BLaER1 treated with 17β-estradiol and CSF1 and Interleukin-3, amounts not matched to agents 10 nM and 100 nM (cell line): ENCODE results near the gene HYAL2.
"Not testable (repeated sequence)": the region's sequence is repeated elsewhere in the genome, so short reads cannot be mapped to it uniquely, and the experiment has no call there.

Experiments used
- H3K27ac ChIP-seq, 11 experiments: shearing (Covaris generic); formaldehyde crosslinking; 2 replicates each; pipeline ENCODE4 v1.8.1; 2022
- H3K27me3 ChIP-seq, 11 experiments: shearing (Covaris generic); formaldehyde crosslinking; 2 replicates each; pipeline ENCODE4 v1.8.1; 2022
- H3K36me3 ChIP-seq, 11 experiments: shearing (Covaris generic); formaldehyde crosslinking; 2 replicates each; pipeline ENCODE4 v1.8.1; 2022
- H3K4me1 ChIP-seq, 10 experiments: shearing (Covaris generic); formaldehyde crosslinking; 2 replicates each; pipeline ENCODE4 v1.8.1; 2022
- H3K4me2 ChIP-seq, 11 experiments: shearing (Covaris generic); formaldehyde crosslinking; 2 replicates each; pipeline ENCODE4 v1.8.1; 2022
- H3K4me3 ChIP-seq, 10 experiments: shearing (Covaris generic); formaldehyde crosslinking; 2 replicates each; pipeline ENCODE4 v1.8.1; 2022
- H3K9ac ChIP-seq, 11 experiments: shearing (Covaris generic); formaldehyde crosslinking; 2 replicates each; pipeline ENCODE4 v1.8.1; 2022
- H3K9me3 ChIP-seq, 11 experiments: shearing (Covaris generic); formaldehyde crosslinking; replicated peaks in 1 of 11; 2 replicates each; pipeline ENCODE4 v1.8.1; 2022
- H4K20me1 ChIP-seq, 11 experiments: shearing (Covaris generic); formaldehyde crosslinking; 2 replicates each; pipeline ENCODE4 v1.8.1; 2022
- Cebpa-rat ChIP-seq, 11 experiments: shearing (Covaris generic); IDR thresholded peaks; 2 replicates each; pipeline ENCODE4 v1.8.1; 2022

The HYAL2 gene

GRCh38 chr3:50318163-50318562 is 4.4 kb downstream of the HYAL2 start:
- H3K36me3 ChIP-seq = peaks cover 19 to 60% (median 50%) of the 10 kb centered on the region in 11 experiments; a peak in 19 of 22 replicates
- no peaks in the 10 kb centered on the region for H3K27me3 ChIP-seq
- H3K27ac ChIP-seq = peak overlapping the region in 4 of 11 experiments; percentile 15 to 35 (median 28); a peak in 6 of 22 replicates
- no peak for TF ChIP-seq Cebpa-rat (IDR thresholded peaks at IDR 0.05)
- peaks cover 55 to 61% (median 58%) of the 10 kb centered on the region in 10 experiments for H3K4me1 ChIP-seq
- H3K4me2 ChIP-seq = peak overlapping the region; percentile 90 to 99 (median 97)
- H3K9me3 ChIP-seq = no peaks in the 10 kb centered on the region
- peak overlapping the region; percentile 8 to 99 (median 93); a peak in 13 of 22 replicates for H3K9ac ChIP-seq
- H4K20me1 ChIP-seq = peaks cover 0 to 47% (median 41%) of the 10 kb centered on the region in 11 experiments; a peak in 17 of 22 replicates
- peak overlapping the region in 5 of 10 experiments; percentile 7 to 51 (median 26); a peak in 6 of 20 replicates for H3K4me3 ChIP-seq

GRCh38 chr3:50317300-50317699 is 5.2 kb downstream of the HYAL2 start:
- Histone ChIP-seq H3K9ac (peak overlapping the region in 9 of 11 experiments; percentile 0 to 98 (median 44); a peak in 15 of 22 replicates), H3K27ac (peak overlapping the region in 3 of 11 experiments; percentile 9 to 32 (median 28); a peak in 3 of 22 replicates), H3K4me2 (peak overlapping the region; percentile 90 to 99 (median 97); a peak in 21 of 22 replicates), H3K36me3 (peaks cover 19 to 60% (median 50%) of the 10 kb centered on the region in 11 experiments; a peak in 19 of 22 replicates), H3K9me3 (no peaks in the 10 kb centered on the region), H4K20me1 (peaks cover 0 to 47% (median 41%) of the 10 kb centered on the region in 11 experiments; a peak in 17 of 22 replicates), H3K4me1 (peaks cover 46 to 52% (median 50%) of the 10 kb centered on the region in 10 experiments), H3K4me3 (no peak overlapping the region), H3K27me3 (no peaks in the 10 kb centered on the region)
- TF ChIP-seq Cebpa-rat (IDR thresholded peaks at IDR 0.05) = no peak

GRCh38 chr3:50316657-50317242 is 5.8 kb downstream of the HYAL2 start:
- Histone ChIP-seq H3K36me3 (peaks cover 19 to 60% (median 50%) of the 10 kb centered on the region in 11 experiments; a peak in 19 of 22 replicates), H3K9me3 (no peaks in the 10 kb centered on the region; a peak in 1 of 22 replicates), H3K27ac (peak overlapping the region in 3 of 11 experiments; percentile 9 to 32 (median 28); a peak in 4 of 22 replicates), H3K9ac (peak overlapping the region in 9 of 11 experiments; percentile 0 to 98 (median 44); a peak in 15 of 22 replicates), H3K4me3 (no peak overlapping the region), H3K27me3 (no peaks in the 10 kb centered on the region), H3K4me2 (peak overlapping the region; percentile 90 to 99 (median 97); a peak in 15 of 22 replicates), H4K20me1 (peaks cover 0 to 47% (median 41%) of the 10 kb centered on the region in 11 experiments; a peak in 17 of 22 replicates), H3K4me1 (peaks cover 41 to 47% (median 44%) of the 10 kb centered on the region in 10 experiments)
- TF ChIP-seq Cebpa-rat (IDR thresholded peaks at IDR 0.05) = no peak

- no peak for TF ChIP-seq Cebpa-rat (IDR thresholded peaks at IDR 0.05)
- H3K4me1 ChIP-seq = peaks cover 33 to 37% (median 35%) of the 10 kb centered on the region in 10 experiments
- H3K27ac ChIP-seq = no peak overlapping the region
- no peak overlapping the region for H3K4me3 ChIP-seq
- no peaks in the 10 kb centered on the region for H3K27me3 ChIP-seq
- no peak overlapping the region for H3K4me2 ChIP-seq
- H3K9me3 ChIP-seq = peaks cover under 1 to 6% (median 4%) of the 10 kb centered on the region in 11 experiments; a peak in 19 of 22 replicates
- H3K9ac ChIP-seq = no peak overlapping the region; a peak in 1 of 22 replicates
- H3K36me3 ChIP-seq = peaks cover 19 to 59% (median 49%) of the 10 kb centered on the region in 11 experiments; a peak in 19 of 22 replicates
- peaks cover 0 to 40% (median 35%) of the 10 kb centered on the region in 11 experiments; a peak in 17 of 22 replicates for H4K20me1 ChIP-seq
Observed at GRCh38 chr3:50314816-50315215, 7.7 kb downstream of the HYAL2 start.

DNA sequence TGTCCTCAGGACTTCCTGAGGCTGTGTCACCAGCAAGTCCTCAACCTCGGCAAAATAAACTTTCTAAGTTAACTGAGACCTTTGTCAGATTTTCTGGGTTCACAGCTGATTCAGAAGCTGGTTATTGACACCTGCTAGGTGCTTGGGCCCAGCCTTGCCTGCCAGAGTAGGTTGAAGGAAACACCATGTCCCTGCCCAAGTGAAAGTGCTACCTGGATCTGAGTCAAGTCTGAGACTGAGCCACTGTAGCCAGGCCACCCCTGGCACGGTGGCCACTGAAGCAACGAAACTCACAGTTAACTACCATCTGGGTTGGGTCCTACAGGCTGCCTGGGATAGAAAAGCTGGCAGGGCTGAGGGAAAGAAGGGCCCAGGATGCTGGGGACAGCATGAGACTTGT is 8.2 kb downstream of the HYAL2 start:
- Histone ChIP-seq H3K9ac (peak overlapping the region in 2 of 11 experiments; percentile 2 to 22; a peak in 1 of 22 replicates), H3K4me1 (peaks cover 28 to 33% (median 30%) of the 10 kb centered on the region in 10 experiments), H3K4me3 (no peak overlapping the region), H3K9me3 (peaks cover 5 to 10% (median 9%) of the 10 kb centered on the region in 11 experiments), H3K27me3 (no peaks in the 10 kb centered on the region), H4K20me1 (peaks cover 0 to 35% (median 31%) of the 10 kb centered on the region in 11 experiments; a peak in 17 of 22 replicates), H3K27ac (no peak overlapping the region), H3K36me3 (peaks cover 19 to 59% (median 49%) of the 10 kb centered on the region in 11 experiments; a peak in 20 of 22 replicates), H3K4me2 (no peak overlapping the region)
- TF ChIP-seq Cebpa-rat (IDR thresholded peaks at IDR 0.05) = no peak

- H3K9ac ChIP-seq, H3K4me2 ChIP-seq, H3K27ac ChIP-seq, H3K4me3 ChIP-seq, H3K27me3 ChIP-seq, H3K4me1 ChIP-seq: not testable (repeated sequence)
- H3K9me3 ChIP-seq = peaks cover 28 to 33% (median 32%) of the 10 kb centered on the region in 11 experiments
- peaks cover 0 to 15% (median 10%) of the 10 kb centered on the region in 11 experiments; a peak in 17 of 22 replicates for H4K20me1 ChIP-seq
- H3K36me3 ChIP-seq = peaks cover 9 to 55% (median 41%) of the 10 kb centered on the region in 11 experiments; a peak in 20 of 22 replicates
Observed at GRCh38 chr3:50312041-50312440, 10.5 kb downstream of the HYAL2 start.

DNA sequence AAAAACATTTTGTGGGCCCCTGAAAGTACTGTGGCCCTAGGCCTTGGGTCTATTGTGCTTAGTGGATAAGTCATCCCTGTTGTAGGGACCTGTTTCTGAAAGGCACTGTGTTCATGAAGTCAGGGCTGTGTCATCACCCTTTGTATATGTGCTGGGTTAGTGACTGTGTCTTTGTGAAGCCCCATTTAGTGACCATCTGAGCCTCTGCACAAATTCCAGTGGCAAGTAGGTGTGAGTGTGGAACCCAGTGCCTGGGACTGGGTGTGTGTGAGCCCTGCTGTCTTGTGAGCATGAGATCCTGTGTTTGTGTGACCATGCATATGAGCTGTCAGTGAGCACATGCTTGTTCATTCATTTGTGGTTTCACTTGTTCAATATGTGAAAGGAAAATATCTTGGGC is 17.9 kb downstream of the HYAL2 start:
- TF ChIP-seq Cebpa-rat (IDR thresholded peaks at IDR 0.05) = no peak
- H3K9ac ChIP-seq = no peak overlapping the region

GRCh38 chr3:50303013-50303815 is 19.3 kb downstream of the HYAL2 start, which contains the start of gene HYAL1:
TSS of gene HYAL1 (minus strand) at chr3:50303574. CDS start at chr3:50302956, 618 bp downstream.
- no peak for TF ChIP-seq Cebpa-rat (IDR thresholded peaks at IDR 0.05)
- H3K27ac ChIP-seq = no peak within 1 kb of the TSS
- H3K27me3 ChIP-seq = no peaks in the 10 kb centered on the region
- peak within 1 kb of the TSS in 2 of 11 experiments; percentile 5 to 29; a peak in 1 of 22 replicates for H3K9ac ChIP-seq
- no peak within 1 kb of the TSS for H3K4me2 ChIP-seq
- peaks cover 15 to 26% (median 23%) of the 10 kb centered on the region in 11 experiments for H3K9me3 ChIP-seq
- peaks cover 0 to 5% (median 0%) of the 10 kb centered on the region in 11 experiments; a peak in 4 of 22 replicates for H4K20me1 ChIP-seq
- H3K4me1 ChIP-seq = peaks cover 16 to 31% (median 19%) of the 10 kb centered on the region in 10 experiments
- peaks cover 0 to 20% (median 6%) of the 10 kb centered on the region in 11 experiments; a peak in 11 of 22 replicates for H3K36me3 ChIP-seq
- no peak within 1 kb of the TSS for H3K4me3 ChIP-seq

More for the DNA sequence above, 17.9 kb downstream of the HYAL2 start:
- Histone ChIP-seq H4K20me1 (no peaks in the 10 kb centered on the region), H3K27me3 (no peaks in the 10 kb centered on the region), H3K4me2 (no peak overlapping the region), H3K27ac (no peak overlapping the region), H3K4me3 (no peak overlapping the region), H3K9me3 (peaks cover 29 to 40% (median 37%) of the 10 kb centered on the region in 11 experiments), H3K36me3 (peaks cover 0 to 32% (median 19%) of the 10 kb centered on the region in 11 experiments; a peak in 18 of 22 replicates), H3K4me1 (peaks cover 10 to 25% (median 13%) of the 10 kb centered on the region in 10 experiments)
